Measurements from ENCODE around the gene MSI2.

DNA sequence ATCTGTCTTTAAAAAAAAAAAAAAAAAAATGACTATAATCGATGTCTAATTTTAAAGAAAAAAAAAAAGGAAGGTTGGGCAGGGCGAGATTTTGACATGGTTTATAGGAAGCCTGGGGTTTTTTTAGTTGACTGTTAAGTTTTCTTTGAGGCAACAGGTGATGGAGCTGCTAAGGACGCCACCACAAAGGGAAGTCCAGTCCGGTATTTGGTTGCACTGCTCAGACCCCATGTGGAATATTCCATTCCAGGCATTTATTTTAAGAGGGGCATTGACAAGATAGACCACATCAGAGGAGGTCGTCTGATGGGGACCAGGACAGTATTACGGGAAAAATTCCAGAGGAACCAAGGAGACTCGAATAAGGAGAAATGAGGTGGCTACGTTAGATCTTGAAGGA is 320.4 kb downstream of the MSI2 start:
- TF ChIP-seq CTCF (conservative IDR thresholded peaks at IDR 0.05; ENCODE audit: low read length) (no peak), EZH2phosphoT487 (IDR thresholded peaks at IDR 0.05; ENCODE audit: borderline replicate concordance, low read depth, low read length) (no peak)
